GM19324 (cell line): ENCODE measurements around the gene SERPINE1.

Experiments used
- ATAC-seq: cut with Tn5 transposase; IDR thresholded peaks from one replicate; pipeline ENCODE4 v1.9.1; 2021; ENCODE audit warnings: mild to moderate bottlenecking, moderate library complexity; ENCODE audit not compliant: unreplicated experiment, low FRiP score

Gene SERPINE1

DNA sequence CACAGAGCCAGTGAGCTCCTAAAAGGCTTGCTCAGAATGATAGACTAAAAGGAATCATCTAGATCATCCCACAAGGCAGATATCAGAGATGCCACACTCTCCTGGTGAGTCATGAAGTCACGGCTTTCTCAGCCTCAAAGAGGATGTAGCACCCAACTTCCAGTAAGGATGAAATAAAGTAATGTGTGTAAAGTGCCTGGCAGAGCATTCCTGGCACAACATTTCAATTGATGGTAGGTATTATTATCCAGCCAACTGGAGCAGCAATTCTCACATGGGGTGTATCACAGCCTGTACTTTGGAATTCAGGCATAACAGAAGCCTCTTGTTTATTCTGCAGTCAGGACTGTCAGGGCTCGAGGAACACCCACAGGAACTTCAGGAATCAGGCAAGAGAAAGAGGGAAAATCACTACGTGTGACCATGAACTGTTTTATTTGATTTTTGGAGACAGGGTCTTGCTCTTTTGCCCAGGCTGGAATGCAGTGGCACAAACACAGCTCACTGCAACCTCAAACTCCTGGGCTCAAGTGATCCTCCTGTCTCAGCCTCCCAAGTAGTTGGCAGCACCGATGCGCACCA lies 58.4 kb downstream of the SERPINE1 start:
- ATAC-seq = no peak

GRCh38 chr7:101186194-101186593 lies 59.3 kb downstream of the SERPINE1 start:
- no peak for ATAC-seq

GRCh38 chr7:101186844-101187428 lies 60.0 kb downstream of the SERPINE1 start:
- ATAC-seq = no peak
